Activated naive CD4-positive, alpha-beta T cell treated with Interleukin-2 at 50 U/mL for 16 hours (primary cell): Measurements from ENCODE around the gene CPNE2.

ENCODE experiments used
- DNase-seq: peaks from one replicate; pipeline ENCODE4 v3.0.0-alpha.2; 2020

CPNE2 gene

DNA sequence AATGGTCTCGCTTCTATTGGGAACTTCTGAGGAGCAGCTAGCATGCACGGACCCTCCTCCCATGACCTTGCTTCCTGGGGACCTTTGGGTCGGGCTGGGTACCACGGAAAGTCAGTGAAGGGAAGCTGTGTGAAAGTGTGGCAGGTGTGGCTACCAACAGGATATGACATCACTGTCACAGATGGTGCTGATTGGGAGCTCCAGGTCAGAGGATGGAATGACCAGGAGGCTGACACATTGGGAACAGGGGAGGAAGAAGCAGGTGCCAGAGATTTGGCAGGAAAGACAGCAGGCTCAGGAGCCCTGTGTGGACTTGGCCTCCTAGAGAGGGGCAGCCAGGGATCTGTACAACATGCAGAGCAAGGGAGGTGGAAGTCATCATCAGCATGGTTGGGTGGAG is 34.0 kb downstream of the CPNE2 start:
- DNase-seq: no peak

- no peak for DNase-seq
Observed at GRCh38 chr16:57127037-57127763, 34.8 kb downstream of the CPNE2 start.

DNA sequence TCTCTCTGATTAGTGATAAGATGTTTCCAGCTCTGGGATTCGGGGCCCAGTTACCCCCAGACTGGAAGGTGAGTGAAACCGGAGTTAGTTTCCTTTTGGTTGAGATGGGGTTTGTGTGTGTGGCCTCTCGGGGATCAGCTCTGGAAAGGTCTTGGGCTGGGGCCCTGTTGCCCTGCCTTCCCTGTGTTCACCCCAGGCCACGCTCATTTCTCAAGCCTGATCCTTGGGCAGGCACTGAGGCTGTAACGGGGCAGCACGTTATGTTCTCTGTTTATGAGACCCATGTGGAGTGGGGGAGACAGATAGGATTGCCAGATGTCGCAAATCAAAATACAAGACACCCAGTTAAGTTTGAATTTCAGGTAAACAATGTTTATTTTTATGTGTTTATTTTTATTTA is 35.5 kb downstream of the CPNE2 start:
- no peak for DNase-seq

DNA sequence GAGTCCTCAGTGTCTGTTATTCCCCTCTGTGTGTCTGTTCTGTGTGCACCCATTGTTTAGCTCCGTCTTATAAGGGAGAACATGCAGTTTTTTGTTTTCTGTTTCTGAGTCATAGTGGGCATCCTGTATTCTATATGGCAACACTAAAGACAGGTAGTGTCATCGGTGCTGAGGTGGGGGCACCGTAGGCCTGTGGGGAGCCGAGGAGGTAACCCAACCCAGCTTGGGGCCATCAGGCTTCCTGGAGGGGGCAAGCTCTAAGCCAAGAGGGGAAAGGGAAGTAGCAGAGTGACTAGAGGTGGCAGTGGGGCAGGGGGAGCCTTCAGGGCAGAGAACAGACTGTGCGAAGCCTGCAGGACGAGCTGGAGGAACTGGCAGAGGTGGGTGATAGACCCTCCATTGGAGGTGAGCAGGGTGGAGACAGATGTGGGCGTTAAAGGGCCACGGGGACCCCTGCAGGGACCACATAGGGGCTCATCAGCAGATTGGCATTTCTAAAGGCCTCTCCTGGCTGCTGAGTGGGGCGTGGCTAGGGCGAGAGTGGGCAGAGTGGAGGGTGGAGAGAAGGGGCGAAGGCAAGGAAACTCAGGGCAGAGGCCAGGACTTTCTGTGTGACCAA is 36.5 kb downstream of the CPNE2 start:
- DNase-seq: peak; percentile 37

- DNase-seq: no peak
Observed at GRCh38 chr16:57130950-57131321, 38.6 kb downstream of the CPNE2 start.

- no peak for DNase-seq
Observed at GRCh38 chr16:57131351-57131970, 39.1 kb downstream of the CPNE2 start.

- no peak for DNase-seq
Observed at GRCh38 chr16:57132470-57132869, 40.1 kb downstream of the CPNE2 start.

DNA sequence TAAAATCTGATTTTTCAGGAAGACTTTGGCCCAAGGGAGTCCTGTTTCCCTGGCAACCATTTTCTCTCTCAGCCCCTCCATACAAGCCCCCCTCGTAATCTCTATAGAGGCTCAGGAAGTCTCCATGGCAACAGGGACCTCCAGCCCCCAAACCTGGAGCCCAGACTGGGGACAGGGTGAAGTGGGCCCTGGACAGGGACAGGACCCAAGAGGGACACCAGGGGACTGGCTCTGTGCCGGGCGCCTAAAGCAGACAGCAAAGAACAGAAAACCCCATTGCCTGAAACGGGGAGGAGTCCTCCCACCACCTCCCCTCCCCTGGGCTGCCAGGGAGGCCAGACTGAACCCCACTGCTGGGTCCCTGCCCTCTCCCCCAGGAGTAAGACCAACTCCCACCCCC is 40.6 kb downstream of the CPNE2 start:
- no peak for DNase-seq

GRCh38 chr16:57133886-57134285 is 41.5 kb downstream of the CPNE2 start:
- no peak for DNase-seq

GRCh38 chr16:57134982-57135381 is 42.6 kb downstream of the CPNE2 start:
- DNase-seq: peak; percentile 21

DNA sequence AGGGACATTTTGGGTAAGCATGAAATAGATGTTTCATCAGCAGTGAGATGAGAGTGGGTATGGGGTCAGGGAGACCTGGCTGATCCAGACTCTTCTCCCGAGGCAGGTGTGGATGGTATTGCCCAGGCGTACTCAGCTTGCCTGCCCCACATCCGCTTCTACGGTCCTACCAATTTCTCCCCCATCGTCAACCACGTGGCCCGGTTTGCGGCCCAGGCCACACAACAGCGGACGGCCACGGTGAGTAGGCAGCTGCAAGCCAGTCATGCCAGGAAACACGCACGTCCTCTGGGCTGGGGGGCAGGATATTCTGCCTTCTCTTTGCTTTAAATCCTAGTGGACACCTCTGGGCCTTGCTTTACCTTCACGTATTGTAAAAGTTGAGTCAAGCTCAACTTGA is 44.7 kb downstream of the CPNE2 start:
- no peak for DNase-seq

GRCh38 chr16:57137566-57138273 is 45.3 kb downstream of the CPNE2 start:
- DNase-seq: no peak

GRCh38 chr16:57138281-57138935 is 46.0 kb downstream of the CPNE2 start:
- DNase-seq: no peak

- no peak for DNase-seq
Observed at GRCh38 chr16:57140931-57141668, 48.7 kb downstream of the CPNE2 start.

DNA sequence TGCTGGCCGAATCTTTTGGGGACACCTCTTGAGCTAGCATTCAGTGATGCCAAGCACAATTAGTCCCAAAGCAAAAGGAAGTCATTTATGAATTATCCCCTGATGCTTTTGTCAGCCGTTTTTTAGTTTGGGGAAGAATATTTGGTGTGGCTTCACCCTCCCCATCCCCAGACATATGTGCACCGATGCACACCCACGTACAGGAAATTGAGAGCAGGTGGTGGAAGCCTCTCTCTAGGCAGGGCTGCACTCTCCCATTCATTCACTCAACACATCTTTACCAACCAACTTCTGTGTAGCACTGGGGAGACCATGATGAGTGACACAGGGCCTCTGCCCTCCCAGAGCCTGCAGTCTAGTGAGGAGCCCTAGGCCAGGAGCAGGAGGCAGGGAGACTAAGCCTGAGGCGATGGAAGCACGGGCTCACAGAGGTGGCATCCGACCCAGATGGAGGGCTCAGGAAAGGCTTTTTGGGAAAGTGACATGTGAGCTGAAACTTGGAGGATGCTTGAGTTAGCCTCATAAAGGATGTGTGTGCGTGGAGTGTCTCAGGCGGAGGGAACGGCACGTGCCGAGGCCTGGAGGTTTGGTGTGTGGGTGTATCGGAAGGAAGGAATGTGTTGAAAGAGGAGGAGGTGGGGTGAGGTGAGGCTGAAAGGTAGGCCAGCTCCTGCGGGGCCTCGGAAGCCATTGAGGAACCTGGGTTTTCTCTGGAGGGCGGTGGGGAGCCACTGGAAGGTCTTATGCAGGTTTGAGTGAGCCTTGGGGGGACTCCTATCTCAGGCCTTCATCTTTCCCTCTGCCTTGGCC is 49.6 kb downstream of the CPNE2 start:
- no peak for DNase-seq

- DNase-seq: no peak
Observed at GRCh38 chr16:57143149-57143921, 51.0 kb downstream of the CPNE2 start.

DNA sequence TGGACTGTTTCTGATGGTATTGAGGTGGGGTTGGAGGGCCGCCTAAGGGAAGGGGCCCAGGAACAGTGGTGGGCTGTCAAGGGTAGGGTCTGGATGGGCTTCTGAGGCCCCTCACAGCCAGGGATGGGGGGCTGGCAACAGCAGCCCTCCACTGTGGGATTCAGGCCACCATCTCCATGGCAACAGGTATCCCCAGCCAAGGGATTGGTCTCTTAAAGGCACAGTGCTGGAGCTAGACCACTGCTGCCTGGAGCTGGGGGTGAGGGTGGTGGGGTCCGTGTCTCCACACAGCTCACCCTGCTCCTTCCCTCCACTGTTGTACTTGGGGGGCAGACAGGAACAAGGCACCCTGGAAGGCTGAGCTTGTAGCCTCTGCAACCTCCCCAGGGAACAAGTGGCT is 51.6 kb downstream of the CPNE2 start:
- DNase-seq: no peak

DNA sequence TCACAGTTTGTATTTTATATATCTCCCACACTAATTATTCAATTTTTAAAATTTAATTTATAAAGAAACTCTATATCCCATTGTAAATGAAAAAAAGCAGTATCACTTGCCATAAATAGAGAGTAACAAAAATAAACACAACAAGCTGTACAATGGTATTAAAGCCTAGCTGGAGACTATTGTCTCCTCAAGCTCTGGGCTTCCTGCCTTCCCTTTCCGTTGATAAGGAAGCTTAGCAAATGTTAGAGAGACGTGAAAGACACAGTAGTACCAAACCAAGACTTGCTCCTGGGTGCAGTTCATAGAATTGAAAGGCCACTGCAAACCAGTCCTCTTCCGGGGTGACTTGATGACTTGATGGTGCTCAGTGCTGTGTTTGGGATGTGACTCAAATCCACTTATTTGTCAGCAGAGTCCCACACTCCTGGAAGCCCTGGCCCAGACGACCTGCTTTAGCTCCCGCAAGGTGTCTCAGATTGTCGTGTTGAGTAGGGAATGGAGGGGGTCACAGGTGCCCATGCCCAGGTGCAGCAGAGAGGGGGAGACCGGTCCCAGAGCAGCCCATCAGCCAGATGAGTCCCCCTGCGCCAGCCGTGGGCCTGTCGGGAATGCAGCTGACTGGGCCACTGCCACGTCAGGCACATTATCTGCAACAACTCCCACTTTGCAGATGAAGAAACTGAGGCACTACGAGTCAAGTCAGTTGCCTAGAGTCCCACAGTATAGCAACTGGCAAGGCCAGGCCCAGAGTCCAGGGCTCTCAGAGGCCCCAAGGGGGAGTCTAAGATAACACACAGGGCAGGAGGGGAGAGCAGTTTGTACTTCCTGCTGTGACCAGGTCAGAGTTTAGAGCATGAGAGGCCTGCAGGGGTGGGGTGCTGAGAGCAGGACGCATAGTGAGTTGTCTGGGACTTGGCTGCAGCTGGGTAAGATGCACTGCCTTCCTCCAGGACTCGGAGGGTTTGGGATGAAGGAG is 53.0 kb downstream of the CPNE2 start:
- no peak for DNase-seq

DNA sequence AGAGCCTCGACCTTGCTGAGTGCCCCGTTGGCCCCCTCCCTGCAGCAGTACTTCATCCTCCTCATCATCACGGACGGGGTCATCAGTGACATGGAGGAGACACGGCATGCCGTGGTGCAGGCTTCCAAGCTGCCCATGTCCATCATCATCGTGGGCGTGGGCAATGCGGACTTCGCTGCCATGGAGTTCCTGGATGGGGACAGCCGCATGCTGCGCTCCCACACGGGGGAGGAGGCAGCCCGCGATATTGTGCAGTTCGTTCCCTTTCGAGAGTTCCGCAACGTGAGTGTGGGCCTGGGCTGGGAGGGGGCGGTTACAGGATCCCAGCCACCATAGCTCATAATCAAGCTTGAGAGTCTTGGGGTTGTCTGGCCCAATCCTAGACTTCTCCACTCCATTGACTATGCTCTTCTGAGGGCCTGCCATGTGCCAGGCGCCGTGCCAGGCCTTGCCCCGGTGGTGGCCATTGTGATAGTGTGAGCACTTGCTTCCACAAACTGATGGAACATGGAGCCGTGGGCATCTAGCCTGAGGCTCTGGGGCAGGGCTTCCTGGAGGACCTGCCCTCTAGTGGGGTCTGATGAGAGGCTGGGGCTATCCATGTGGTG is 53.8 kb downstream of the CPNE2 start:
- no peak for DNase-seq
